HL-60 (cell line): ENCODE results near the gene INPP5J.

Source experiments
- DNase-seq, 2 experiments: peaks; one replicate each; pipeline ENCODE4 v3.0.0-alpha.2; 2010 to 2020; ENCODE audit warnings: low read depth in 1 of 2, low spot score in 1 of 2
- H3K27ac ChIP-seq: fragments of 250-450 bp; sonication (Bioruptor Pico); replicated peaks from 2 replicates; pipeline ENCODE4 v1.5.1; 2020; ENCODE audit warnings: mild to moderate bottlenecking, moderate library complexity
- H3K27me3 ChIP-seq: fragments of 250-450 bp; sonication (Bioruptor Pico); 2 replicates; pipeline ENCODE4 v1.5.1; 2021; ENCODE audit warnings: mild to moderate bottlenecking, moderate library complexity; ENCODE audit not compliant: insufficient read depth, poor library complexity, severe bottlenecking
- H3K4me3 ChIP-seq: replicated peaks from 2 replicates; pipeline ENCODE4 v1.5.1; 2011; ENCODE audit warnings: mild to moderate bottlenecking, control low read depth, low read length; ENCODE audit not compliant: insufficient read depth
- GABPA ChIP-seq: IDR thresholded peaks from 2 replicates; pipeline ENCODE4 v1.6.1; 2012; ENCODE audit warnings: low read depth
- POLR2AphosphoS5 ChIP-seq: IDR thresholded peaks from 2 replicates; pipeline ENCODE4 v1.6.1; 2012; ENCODE audit warnings: low read depth
- SPI1 ChIP-seq: IDR thresholded peaks from 2 replicates; pipeline ENCODE4 v1.6.1; 2012; ENCODE audit warnings: low read depth, mild to moderate bottlenecking, borderline replicate concordance
- TF ChIP-seq, protein P1 (sequence below): IDR thresholded peaks from 2 replicates; pipeline ENCODE4 v1.6.1; 2012; ENCODE audit warnings: low read depth; ENCODE audit not compliant: insufficient replicate concordance
- TF ChIP-seq, protein P2 (sequence below): IDR thresholded peaks from one replicate; pipeline ENCODE4 v1.5.1; 2011; ENCODE audit warnings: low read length, control low read depth, inconsistent platforms; ENCODE audit not compliant: insufficient read depth

INPP5J gene

GRCh38 chr22:31079095-31079642, 43.6 kb upstream of the INPP5J start:
- TF ChIP-seq, protein P1, sequence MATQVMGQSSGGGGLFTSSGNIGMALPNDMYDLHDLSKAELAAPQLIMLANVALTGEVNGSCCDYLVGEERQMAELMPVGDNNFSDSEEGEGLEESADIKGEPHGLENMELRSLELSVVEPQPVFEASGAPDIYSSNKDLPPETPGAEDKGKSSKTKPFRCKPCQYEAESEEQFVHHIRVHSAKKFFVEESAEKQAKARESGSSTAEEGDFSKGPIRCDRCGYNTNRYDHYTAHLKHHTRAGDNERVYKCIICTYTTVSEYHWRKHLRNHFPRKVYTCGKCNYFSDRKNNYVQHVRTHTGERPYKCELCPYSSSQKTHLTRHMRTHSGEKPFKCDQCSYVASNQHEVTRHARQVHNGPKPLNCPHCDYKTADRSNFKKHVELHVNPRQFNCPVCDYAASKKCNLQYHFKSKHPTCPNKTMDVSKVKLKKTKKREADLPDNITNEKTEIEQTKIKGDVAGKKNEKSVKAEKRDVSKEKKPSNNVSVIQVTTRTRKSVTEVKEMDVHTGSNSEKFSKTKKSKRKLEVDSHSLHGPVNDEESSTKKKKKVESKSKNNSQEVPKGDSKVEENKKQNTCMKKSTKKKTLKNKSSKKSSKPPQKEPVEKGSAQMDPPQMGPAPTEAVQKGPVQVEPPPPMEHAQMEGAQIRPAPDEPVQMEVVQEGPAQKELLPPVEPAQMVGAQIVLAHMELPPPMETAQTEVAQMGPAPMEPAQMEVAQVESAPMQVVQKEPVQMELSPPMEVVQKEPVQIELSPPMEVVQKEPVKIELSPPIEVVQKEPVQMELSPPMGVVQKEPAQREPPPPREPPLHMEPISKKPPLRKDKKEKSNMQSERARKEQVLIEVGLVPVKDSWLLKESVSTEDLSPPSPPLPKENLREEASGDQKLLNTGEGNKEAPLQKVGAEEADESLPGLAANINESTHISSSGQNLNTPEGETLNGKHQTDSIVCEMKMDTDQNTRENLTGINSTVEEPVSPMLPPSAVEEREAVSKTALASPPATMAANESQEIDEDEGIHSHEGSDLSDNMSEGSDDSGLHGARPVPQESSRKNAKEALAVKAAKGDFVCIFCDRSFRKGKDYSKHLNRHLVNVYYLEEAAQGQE: no peak
- no peak for TF ChIP-seq POLR2AphosphoS5
- TF ChIP-seq GABPA: no peak
- Histone ChIP-seq H3K4me3 (no peak overlapping the region), H3K27ac (no peak overlapping the region), H3K27me3 (no peaks in the 10 kb centered on the region)
- DNase-seq: no peak

GRCh38 chr22:31080164-31080847, 42.5 kb upstream of the INPP5J start:
- Histone ChIP-seq H3K4me3 (peak overlapping the region; percentile 53), H3K27ac (no peak overlapping the region), H3K27me3 (no peaks in the 10 kb centered on the region)
- DNase-seq: no peak
- TF ChIP-seq POLR2AphosphoS5 (no peak), GABPA (no peak)
- TF ChIP-seq, protein P1: no peak
- TF ChIP-seq, protein P2, sequence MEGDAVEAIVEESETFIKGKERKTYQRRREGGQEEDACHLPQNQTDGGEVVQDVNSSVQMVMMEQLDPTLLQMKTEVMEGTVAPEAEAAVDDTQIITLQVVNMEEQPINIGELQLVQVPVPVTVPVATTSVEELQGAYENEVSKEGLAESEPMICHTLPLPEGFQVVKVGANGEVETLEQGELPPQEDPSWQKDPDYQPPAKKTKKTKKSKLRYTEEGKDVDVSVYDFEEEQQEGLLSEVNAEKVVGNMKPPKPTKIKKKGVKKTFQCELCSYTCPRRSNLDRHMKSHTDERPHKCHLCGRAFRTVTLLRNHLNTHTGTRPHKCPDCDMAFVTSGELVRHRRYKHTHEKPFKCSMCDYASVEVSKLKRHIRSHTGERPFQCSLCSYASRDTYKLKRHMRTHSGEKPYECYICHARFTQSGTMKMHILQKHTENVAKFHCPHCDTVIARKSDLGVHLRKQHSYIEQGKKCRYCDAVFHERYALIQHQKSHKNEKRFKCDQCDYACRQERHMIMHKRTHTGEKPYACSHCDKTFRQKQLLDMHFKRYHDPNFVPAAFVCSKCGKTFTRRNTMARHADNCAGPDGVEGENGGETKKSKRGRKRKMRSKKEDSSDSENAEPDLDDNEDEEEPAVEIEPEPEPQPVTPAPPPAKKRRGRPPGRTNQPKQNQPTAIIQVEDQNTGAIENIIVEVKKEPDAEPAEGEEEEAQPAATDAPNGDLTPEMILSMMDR: no peak

- Histone ChIP-seq H3K4me3 (peak within 1 kb of the TSS; percentile 53), H3K27ac (no peak within 1 kb of the TSS), H3K27me3 (no peaks in the 10 kb centered on the region)
- TF ChIP-seq, protein P2: no peak
- TF ChIP-seq, protein P1: no peak
- TF ChIP-seq POLR2AphosphoS5 (no peak), GABPA (no peak), SPI1 (no peak)
- peak; percentile 60 to 77 for DNase-seq
Measured at GRCh38 chr22:31080848-31081649, 41.7 kb upstream of the INPP5J start, which contains the start of gene SMTN. SMTN (plus strand) TSS chr22:31081318; CDS start chr22:31083259, 1,941 bp downstream.
